H1 (cell line): ENCODE measurements around the gene PIK3R1. TPM values are rescaled to one million over a fixed set of nuclear protein-coding genes. Genes with fewer than 3 reads are reported as not detected.

Experiments used
- ASH2L ChIP-seq: fragments of 200-600, 300-600 bp; sonication (generic); IDR thresholded peaks from one replicate; pipeline ENCODE4 v1.7.1; 2017; ENCODE audit warnings: low read length
- BCL11A ChIP-seq, 2 experiments: IDR thresholded peaks; one replicate each; pipeline ENCODE4 v1.6.1; 2011; ENCODE audit warnings: low read depth in 2 of 2, low read length in 2 of 2, mild to moderate bottlenecking in 2 of 2
- GTF2F1 ChIP-seq: IDR thresholded peaks from 2 replicates; pipeline ENCODE4 v1.6.1; 2012; ENCODE audit warnings: low read depth, low read length, improper control_type of control experiment, borderline replicate concordance
- KDM5A ChIP-seq: fragments of 200-600 bp; IDR thresholded peaks from 2 replicates; pipeline ENCODE4 v1.7.1; 2012; ENCODE audit warnings: mild to moderate bottlenecking, low read length, inconsistent platforms, mixed read lengths
- MAFK ChIP-seq: IDR thresholded peaks from 2 replicates; pipeline ENCODE4 v1.6.1; 2012; ENCODE audit warnings: low read depth, mild to moderate bottlenecking, improper control_type of control experiment, low read length
- NRF1 ChIP-seq: IDR thresholded peaks from 2 replicates; pipeline ENCODE4 v1.6.1; 2011; ENCODE audit warnings: mild to moderate bottlenecking, low read depth, low read length, improper control_type of control experiment
- SIN3A ChIP-seq, 2 experiments: IDR thresholded peaks in 1 of 2; conservative IDR thresholded peaks in 1 of 2; 2 replicates each; pipeline ENCODE4 v1.6.1; 2011 to 2012; ENCODE audit warnings: low read length in 2 of 2, improper control_type of control experiment in 1 of 2, low read depth in 1 of 2, mild to moderate bottlenecking in 1 of 2
- SIRT6 ChIP-seq: IDR thresholded peaks from one replicate; pipeline ENCODE4 v1.7.1; 2012; ENCODE audit warnings: low read length, inconsistent platforms
- ZNF274 ChIP-seq: IDR thresholded peaks from 2 replicates; pipeline ENCODE4 v1.7.0; 2012; ENCODE audit warnings: low read length, borderline replicate concordance; ENCODE audit errors: extremely low read depth
- polyA plus RNA-seq, 7 experiments: library from polyadenylated mRNA; depleted of rRNA in 3 of 7; stranded (reverse) in 5 of 7; unstranded in 2 of 7; fragments of >200 nt in 5 of 7; fragments of 200-250 nt in 2 of 7; gene quantifications; 1 replicate in 5 of 7; 2 replicates in 1 of 7; 4 replicates in 1 of 7; pipeline versions ENCODE4 v1.2.1 to v1.2.3, GENCODE V29; 2011 to 2013; ENCODE audit warnings: missing spikeins in 2 of 7, mixed read lengths in 2 of 7
- total RNA-seq: library from RNA; stranded (reverse); fragmentation: NEBNext Ultra II Directional; extraction: Animal tissue kit (Norgen Biotek cat#: 25700); gene quantifications from 2 replicates; pipeline ENCODE4 v1.2.1, GENCODE V29; 2021

Gene PIK3R1
- total and polyA plus RNA-seq, 2 of the 8 experiments (the other 6 are each of a cell fraction or from before 2014, with no cell fraction given) = 2.3 to 13.7 TPM

- TF ChIP-seq ZNF274 (no peak), ASH2L (no peak), SIN3A (conservative IDR thresholded peaks at IDR 0.05 in 1 of 2, IDR thresholded peaks at IDR 0.05 in 1 of 2; ENCODE audit: low read depth in 1 of 2, low read length in 2 of 2) (no peak), GTF2F1 (no peak), NRF1 (no peak), SIRT6 (no peak), BCL11A (IDR thresholded peaks at IDR 0.05; ENCODE audit: low read depth in 2 of 2, low read length in 2 of 2) (no peak), MAFK (no peak), KDM5A (no peak)
These were observed 120.6 kb downstream of the PIK3R1 start (continued) for GRCh38 chr5:68336200-68336599.
